Bone marrow (tissue), 2 donors: ENCODE measurements around the gene MPP1.
A peak's percentile ranks its signal among the peaks of the same experiment; 100 is the strongest.
"Not testable (repeated sequence)": the region's sequence is repeated elsewhere in the genome, so short reads cannot be mapped to it uniquely, and the experiment has no call there.

Experiments
- DNase-seq, 2 donors: peaks; one replicate each; lab custom pipeline; 2025; lab: John Stamatoyannopoulos, UW

Gene MPP1

GRCh38 chrX:154804957-154805695 lies at the start of gene MPP1:
Gene MPP1, minus strand, starts transcription at chrX:154805485. Its CDS starts 112 bp downstream, at chrX:154805373.
- DNase-seq, result peak; percentile 20 to 45

DNA sequence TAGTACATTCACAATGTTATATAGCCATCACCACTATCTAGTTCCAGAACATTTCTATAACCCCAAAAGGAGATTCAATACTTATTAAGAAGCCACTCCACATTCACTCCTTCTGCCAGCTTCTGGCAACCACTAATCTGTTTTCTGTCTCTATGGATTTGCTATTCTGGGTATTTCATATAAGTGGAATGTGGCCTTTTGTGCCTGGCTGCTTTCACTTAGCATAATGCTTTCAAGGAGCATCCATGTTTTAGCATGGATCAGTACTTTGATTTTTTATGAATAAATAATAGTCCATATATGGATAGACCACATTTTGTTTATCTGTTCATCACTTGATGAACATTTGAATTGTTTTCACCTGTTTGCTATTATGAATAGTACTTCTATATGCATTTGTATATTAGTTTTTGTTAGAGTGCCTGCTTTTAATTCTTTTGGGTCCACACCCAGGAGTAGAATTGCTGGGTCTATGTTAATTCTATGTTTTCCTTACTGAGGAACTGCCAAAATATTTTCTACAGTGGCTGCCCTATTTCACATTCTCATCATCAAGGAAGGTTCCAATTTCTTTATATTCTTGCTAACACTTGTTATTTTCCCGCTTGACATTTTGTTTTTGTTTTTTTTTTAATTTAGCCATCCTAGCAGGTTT lies 45.8 kb upstream of the MPP1 start:
- DNase-seq, result no peak

GRCh38 chrX:154840856-154841255 lies 35.6 kb upstream of the MPP1 start:
- peak in 1 of 2 donors; percentile 43 for DNase-seq

DNA sequence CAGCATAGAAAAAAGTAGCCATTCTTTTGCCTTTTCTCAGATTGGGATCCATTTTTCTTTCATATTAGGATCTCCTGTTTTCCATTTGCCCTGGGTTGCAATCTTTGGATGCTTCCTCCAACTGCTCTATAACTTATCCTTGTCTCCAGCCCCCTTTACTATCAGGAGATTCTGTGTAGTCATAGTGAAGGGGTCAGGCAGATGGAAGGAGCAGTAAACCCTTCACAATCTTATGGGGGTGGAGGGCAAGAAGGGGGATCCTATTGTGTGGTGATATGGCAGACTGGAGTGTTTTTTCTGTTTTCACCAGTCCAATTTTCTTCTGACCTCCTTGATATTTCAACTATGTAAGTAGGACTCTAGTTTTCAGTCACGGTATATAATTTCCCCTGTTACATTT lies 30.9 kb upstream of the MPP1 start:
- DNase-seq, result no peak

- DNase-seq, result no peak
Observed at GRCh38 chrX:154834562-154834961, 29.3 kb upstream of the MPP1 start, which contains the start of gene SMIM9. Gene SMIM9, minus strand, starts transcription at chrX:154834662. Its CDS starts 3,806 bp downstream, at chrX:154830856.

- DNase-seq, result no peak
Observed at GRCh38 chrX:154833746-154834274, 28.5 kb upstream of the MPP1 start.

- DNase-seq, result no peak
Observed at GRCh38 chrX:154829926-154830442, 24.7 kb upstream of the MPP1 start.

GRCh38 chrX:154829134-154829533 lies 23.8 kb upstream of the MPP1 start:
- no peak for DNase-seq

GRCh38 chrX:154828016-154828408 lies 22.7 kb upstream of the MPP1 start:
- DNase-seq, result no peak

- peak in 1 of 2 donors; percentile 22 for DNase-seq
Observed at GRCh38 chrX:154827194-154828015, 22.1 kb upstream of the MPP1 start.

DNA sequence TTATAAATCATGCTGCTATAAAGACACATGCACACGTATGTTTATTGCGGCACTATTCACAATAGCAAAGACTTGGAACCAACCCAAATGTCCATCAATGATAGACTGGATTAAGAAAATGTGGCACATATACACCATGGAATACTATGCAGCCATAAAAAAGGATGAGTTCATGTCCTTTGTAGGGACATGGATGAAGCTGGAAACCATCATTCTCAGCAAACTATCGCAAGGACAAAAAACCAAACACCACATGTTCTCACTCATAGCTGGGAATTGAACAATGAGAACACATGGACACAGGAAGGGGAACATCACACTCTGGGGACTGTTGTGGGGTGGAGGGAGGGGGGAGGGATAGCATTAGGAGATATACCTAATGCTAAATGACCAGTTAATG lies 20.3 kb upstream of the MPP1 start:
- DNase-seq, result not testable (repeated sequence)

GRCh38 chrX:154824638-154825037 lies 19.4 kb upstream of the MPP1 start:
- no peak for DNase-seq

GRCh38 chrX:154822029-154822428 lies 16.7 kb upstream of the MPP1 start:
- no peak for DNase-seq

DNA sequence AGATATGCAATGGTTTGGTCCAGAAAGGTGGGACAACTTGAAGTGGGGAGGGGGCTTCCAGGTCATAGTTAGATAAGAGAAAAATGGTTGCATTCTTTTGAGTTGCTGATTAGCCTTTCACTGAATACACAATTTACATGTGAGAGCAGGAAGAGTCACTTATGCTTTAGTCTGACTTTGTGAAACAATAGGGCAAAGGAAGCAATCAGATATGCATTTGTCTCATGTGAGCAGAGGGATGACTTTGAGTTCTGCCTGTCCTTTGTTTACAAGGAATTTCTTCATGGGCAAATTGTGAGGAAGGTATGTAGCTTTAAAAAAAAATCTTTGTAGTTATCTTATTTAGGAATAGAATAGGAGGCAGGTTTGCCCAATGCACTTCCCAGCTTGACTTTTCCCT lies 16.2 kb upstream of the MPP1 start:
- DNase-seq, result no peak

- no peak for DNase-seq
Observed at GRCh38 chrX:154819771-154820341, 14.6 kb upstream of the MPP1 start.

GRCh38 chrX:154818916-154819770 lies 13.9 kb upstream of the MPP1 start:
- no peak for DNase-seq

DNA sequence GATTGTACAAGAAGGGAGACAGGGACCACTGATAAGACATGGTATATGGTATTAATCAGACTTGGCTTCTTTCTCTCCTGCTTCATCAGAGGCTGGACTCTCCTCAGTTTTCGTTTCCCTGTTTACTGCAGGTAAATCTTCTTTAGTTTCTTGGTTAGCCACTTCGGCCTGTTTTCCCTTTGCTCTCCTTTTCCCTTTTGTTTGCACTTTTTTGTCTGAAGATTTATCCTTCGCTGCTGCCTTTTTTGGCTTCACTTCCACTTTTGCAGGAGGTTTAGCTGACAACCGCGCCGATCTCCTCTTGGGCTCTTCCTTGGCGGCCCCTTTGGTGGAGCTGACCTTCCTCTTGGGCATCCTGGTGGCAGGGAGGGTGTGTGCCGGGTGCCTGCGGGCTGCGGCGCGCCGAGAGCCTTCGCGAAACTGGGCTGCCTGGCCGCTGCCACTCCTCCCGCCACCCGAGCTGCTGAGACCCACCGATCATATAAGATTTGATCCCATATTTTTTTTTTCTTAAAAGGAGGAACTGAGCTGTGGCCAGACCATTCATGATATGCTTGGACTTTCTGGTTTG lies 11.8 kb upstream of the MPP1 start:
- DNase-seq, result not testable (repeated sequence)

- not testable (repeated sequence) for DNase-seq
Observed at GRCh38 chrX:154816326-154816898, 11.1 kb upstream of the MPP1 start.

DNA sequence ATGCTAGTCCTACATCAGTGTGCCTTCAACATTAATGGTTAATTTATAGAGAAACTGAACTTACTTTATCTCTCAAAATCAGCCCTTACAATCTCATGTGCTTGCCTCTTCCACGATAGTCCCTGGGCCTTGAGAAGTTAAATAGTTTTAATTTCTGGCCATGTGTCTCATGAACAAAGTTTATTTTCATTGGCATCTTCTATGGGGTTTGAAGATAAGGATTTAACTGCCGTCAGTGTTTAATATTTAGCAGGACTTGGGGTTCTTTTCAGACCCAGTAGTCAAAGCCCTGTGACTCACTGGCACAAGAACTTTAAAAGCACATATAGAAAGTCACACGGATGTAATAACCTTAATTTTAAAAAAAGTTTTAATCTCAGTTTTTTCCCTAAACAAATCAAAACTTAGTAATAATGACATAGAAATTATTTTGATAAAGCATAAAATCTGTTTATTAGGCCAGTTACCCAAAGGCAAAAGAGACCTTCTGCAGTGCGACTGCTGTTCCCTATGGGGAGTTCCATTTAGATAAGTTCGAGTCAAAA lies 10.1 kb upstream of the MPP1 start:
- DNase-seq, result no peak

DNA sequence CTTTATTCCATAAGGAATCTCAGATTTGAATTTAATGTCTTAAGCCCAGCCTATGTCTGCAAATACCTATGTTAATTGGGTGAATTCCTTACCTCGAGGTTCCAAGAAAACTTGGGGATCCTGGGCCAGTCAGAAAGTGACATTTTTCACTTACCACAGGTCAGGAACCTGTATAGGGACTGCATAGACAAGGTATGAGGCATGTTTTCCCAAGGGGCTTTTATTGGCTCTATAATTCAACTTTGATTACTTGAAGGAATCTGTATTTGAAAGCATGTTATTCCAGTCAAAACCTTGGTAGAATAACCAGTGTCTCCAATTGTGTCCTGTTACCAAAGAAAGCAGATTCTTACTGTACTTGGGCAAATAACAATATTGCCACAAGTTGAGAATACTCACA lies 8.5 kb upstream of the MPP1 start:
- no peak for DNase-seq
